DND-41 (cell line): ENCODE measurements around the gene MYLK.

ENCODE experiments used
- ATAC-seq: fragments of 200-7000 bp; cut with Tn5 transposase; 3 replicates; pipeline ENCODE4 v1.9.1; 2021; ENCODE audit warnings: low read depth; ENCODE audit not compliant: insufficient read depth
- DNase-seq: peaks from one replicate; pipeline ENCODE4 v3.0.0-alpha.2; 2020
- H2AFZ ChIP-seq: 2 replicates; pipeline ENCODE4 v1.6.0; 2012; ENCODE audit warnings: low read depth, low read length
- H3K27ac ChIP-seq: 2 replicates; pipeline ENCODE4 v1.5.1; 2012; ENCODE audit warnings: low read length, inconsistent platforms
- H3K27me3 ChIP-seq: fragments of 200-600 bp; sonication (generic); 2 replicates; pipeline ENCODE4 v1.6.0; 2012; ENCODE audit warnings: low read length, mild to moderate bottlenecking, inconsistent platforms; ENCODE audit not compliant: insufficient read depth, poor library complexity
- H3K36me3 ChIP-seq: 2 replicates; pipeline ENCODE4 v1.5.1; 2012; ENCODE audit warnings: low read length, inconsistent platforms; ENCODE audit not compliant: insufficient read depth
- H3K4me1 ChIP-seq: 2 replicates; pipeline ENCODE4 v1.5.1; 2012; ENCODE audit warnings: mild to moderate bottlenecking, low read length; ENCODE audit not compliant: insufficient read depth
- H3K4me2 ChIP-seq: 2 replicates; pipeline ENCODE4 v1.6.0; 2012; ENCODE audit warnings: mild to moderate bottlenecking, moderate library complexity, low read length, inconsistent platforms; ENCODE audit not compliant: insufficient read depth
- H3K4me3 ChIP-seq, 2 experiments: fragments of 200-600 bp in 1 of 2; shearing (Covaris generic) in 1 of 2; 2 replicates each; pipeline ENCODE4 v1.5.1; 2012 to 2016; ENCODE audit warnings: inconsistent platforms in 2 of 2, low read length in 2 of 2, mild to moderate bottlenecking in 2 of 2, low read depth in 1 of 2, moderate library complexity in 1 of 2
- H3K79me2 ChIP-seq: 2 replicates; pipeline ENCODE4 v1.6.0; 2012; ENCODE audit warnings: low read length, inconsistent platforms; ENCODE audit not compliant: insufficient read depth
- H3K9ac ChIP-seq: 2 replicates; pipeline ENCODE4 v1.6.0; 2012; ENCODE audit warnings: low read depth, mild to moderate bottlenecking, inconsistent platforms, low read length, moderate library complexity
- H3K9me3 ChIP-seq: 2 replicates; pipeline ENCODE4 v1.5.1; 2012; ENCODE audit warnings: low read length, moderate library complexity, mild to moderate bottlenecking, inconsistent platforms; ENCODE audit not compliant: insufficient read depth, severe bottlenecking
- H4K20me1 ChIP-seq: 2 replicates; pipeline ENCODE4 v1.6.0; 2012; ENCODE audit warnings: low read length; ENCODE audit not compliant: insufficient read depth
- EZH2 ChIP-seq: IDR thresholded peaks from 3 replicates; pipeline ENCODE4 v1.6.1; 2012; ENCODE audit warnings: borderline replicate concordance, low read depth, mild to moderate bottlenecking, moderate library complexity, low read length, inconsistent platforms; ENCODE audit not compliant: severe bottlenecking
- TF ChIP-seq, protein P1 (sequence below): IDR thresholded peaks from 2 replicates; pipeline ENCODE4 v1.5.1; 2012; ENCODE audit warnings: borderline replicate concordance, low read length, moderate library complexity, mild to moderate bottlenecking; ENCODE audit not compliant: poor library complexity, severe bottlenecking; ENCODE audit errors: extremely low read depth

The MYLK gene

DNA sequence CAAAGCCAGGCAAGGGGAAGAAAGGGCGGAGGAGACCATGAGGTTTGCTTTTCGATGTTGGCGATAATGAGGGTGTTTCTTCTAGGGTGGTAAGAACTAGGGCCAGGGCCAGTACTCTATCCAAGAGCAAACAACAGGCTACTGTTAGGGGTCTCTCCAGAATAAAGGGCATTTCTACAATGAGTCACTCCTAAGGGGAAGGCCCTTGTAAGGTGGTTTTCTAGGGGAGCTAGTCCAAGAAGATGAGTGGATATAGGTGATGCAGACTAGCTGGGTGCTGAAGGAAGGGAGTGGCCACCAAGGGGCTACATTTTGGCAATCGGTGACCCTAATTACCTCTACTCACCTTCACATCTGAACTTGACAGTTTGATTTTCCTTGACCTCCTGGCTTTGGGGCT is 150.8 kb downstream of the MYLK start:
- Histone ChIP-seq H3K4me3 (no peak overlapping the region), H3K79me2 (no peaks in the 10 kb centered on the region), H3K9me3 (no peaks in the 10 kb centered on the region), H4K20me1 (no peaks in the 10 kb centered on the region), H2AFZ (no peak overlapping the region), H3K27me3 (peaks cover 15% of the 10 kb centered on the region), H3K4me2 (no peak overlapping the region), H3K27ac (no peak overlapping the region), H3K9ac (no peak overlapping the region), H3K4me1 (no peaks in the 10 kb centered on the region), H3K36me3 (no peaks in the 10 kb centered on the region)
- DNase-seq (no peak), ATAC-seq (no peak)
- TF ChIP-seq, protein P1, sequence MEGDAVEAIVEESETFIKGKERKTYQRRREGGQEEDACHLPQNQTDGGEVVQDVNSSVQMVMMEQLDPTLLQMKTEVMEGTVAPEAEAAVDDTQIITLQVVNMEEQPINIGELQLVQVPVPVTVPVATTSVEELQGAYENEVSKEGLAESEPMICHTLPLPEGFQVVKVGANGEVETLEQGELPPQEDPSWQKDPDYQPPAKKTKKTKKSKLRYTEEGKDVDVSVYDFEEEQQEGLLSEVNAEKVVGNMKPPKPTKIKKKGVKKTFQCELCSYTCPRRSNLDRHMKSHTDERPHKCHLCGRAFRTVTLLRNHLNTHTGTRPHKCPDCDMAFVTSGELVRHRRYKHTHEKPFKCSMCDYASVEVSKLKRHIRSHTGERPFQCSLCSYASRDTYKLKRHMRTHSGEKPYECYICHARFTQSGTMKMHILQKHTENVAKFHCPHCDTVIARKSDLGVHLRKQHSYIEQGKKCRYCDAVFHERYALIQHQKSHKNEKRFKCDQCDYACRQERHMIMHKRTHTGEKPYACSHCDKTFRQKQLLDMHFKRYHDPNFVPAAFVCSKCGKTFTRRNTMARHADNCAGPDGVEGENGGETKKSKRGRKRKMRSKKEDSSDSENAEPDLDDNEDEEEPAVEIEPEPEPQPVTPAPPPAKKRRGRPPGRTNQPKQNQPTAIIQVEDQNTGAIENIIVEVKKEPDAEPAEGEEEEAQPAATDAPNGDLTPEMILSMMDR: no peak
- no peak for TF ChIP-seq EZH2

DNA sequence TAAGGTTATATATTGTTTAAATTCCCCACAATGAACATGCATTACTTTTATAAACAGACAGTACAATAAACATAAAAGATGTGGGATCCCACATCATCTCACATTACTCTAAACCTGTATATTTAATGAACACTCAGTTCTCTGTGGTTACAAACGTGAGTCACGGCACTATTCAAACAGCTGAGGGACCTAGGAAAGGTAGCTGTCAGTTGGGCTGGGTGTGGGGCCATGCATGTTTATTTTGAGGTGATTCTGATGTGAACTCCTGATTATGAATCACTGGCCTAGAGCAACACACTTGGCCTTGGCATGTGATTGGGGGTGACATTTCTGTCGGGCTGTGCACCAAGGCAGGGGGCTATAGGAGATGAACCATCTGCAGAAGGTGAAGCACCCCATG is 151.7 kb downstream of the MYLK start:
- no peaks in the 10 kb centered on the region for H3K36me3 ChIP-seq
- DNase-seq (no peak), ATAC-seq (no peak)
- no peak overlapping the region for H2AFZ ChIP-seq
- H3K27ac ChIP-seq: no peak overlapping the region
- TF ChIP-seq EZH2: no peak
- TF ChIP-seq, protein P1: no peak
- H3K27me3 ChIP-seq: peaks cover 15% of the 10 kb centered on the region
- H3K9me3 ChIP-seq: no peaks in the 10 kb centered on the region
- H3K4me3 ChIP-seq: no peak overlapping the region
- H3K4me1 ChIP-seq: no peaks in the 10 kb centered on the region
- H3K4me2 ChIP-seq: no peak overlapping the region
- H3K79me2 ChIP-seq: no peaks in the 10 kb centered on the region
- H3K9ac ChIP-seq: no peak overlapping the region
- no peaks in the 10 kb centered on the region for H4K20me1 ChIP-seq

DNA sequence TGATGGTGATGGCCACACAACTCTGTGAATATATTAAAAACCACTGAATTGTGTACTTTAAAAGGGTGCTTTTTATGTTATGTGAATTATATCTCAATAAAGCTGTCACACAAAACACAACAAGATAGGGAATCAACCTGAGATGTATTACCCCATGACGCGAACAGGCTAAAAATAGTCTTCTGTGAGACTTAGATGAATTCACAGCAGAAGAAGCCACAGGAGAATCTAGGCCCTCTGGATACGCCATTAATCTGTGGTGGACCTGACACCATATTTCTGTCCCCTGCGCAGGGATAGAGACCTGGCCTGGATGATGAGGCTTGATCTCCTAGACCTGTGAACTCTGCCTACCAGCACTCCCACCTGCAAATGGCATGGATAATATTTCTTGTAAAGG is 153.3 kb downstream of the MYLK start:
- H3K9me3 ChIP-seq: no peaks in the 10 kb centered on the region
- H3K27ac ChIP-seq: no peak overlapping the region
- no peak overlapping the region for H3K4me2 ChIP-seq
- H2AFZ ChIP-seq: no peak overlapping the region
- no peaks in the 10 kb centered on the region for H3K4me1 ChIP-seq
- H3K9ac ChIP-seq: no peak overlapping the region
- no peaks in the 10 kb centered on the region for H3K36me3 ChIP-seq
- H3K79me2 ChIP-seq: no peaks in the 10 kb centered on the region
- H3K4me3 ChIP-seq: no peak overlapping the region
- DNase-seq (no peak), ATAC-seq (no peak)
- TF ChIP-seq, protein P1: no peak
- TF ChIP-seq EZH2: no peak
- no peaks in the 10 kb centered on the region for H4K20me1 ChIP-seq
- peaks cover 15% of the 10 kb centered on the region for H3K27me3 ChIP-seq

DNA sequence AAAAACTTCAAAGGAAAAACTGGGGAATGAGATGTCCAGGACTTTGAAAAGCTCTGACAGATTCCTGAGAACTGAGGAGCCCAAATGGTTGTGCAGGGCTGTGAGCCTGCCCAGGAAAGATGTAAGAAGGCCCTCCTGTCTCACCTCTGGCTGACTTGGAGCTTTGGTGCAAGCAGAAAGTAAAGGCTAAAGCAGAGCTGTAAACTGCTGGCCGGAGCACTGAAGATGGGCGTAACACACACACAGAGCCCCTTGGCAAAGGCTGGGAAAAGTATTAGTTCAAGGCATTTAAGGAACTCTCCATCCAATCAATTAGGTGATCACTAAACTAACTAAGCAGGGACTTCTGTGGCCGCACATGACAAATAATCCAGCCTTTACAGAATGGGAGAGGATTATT is 155.1 kb downstream of the MYLK start:
- ATAC-seq (no peak), DNase-seq (no peak)
- Histone ChIP-seq H3K9ac (no peak overlapping the region), H3K79me2 (no peaks in the 10 kb centered on the region), H3K4me2 (no peak overlapping the region), H2AFZ (no peak overlapping the region), H3K27ac (no peak overlapping the region), H3K4me3 (no peak overlapping the region), H3K9me3 (no peaks in the 10 kb centered on the region), H3K36me3 (no peaks in the 10 kb centered on the region), H4K20me1 (no peaks in the 10 kb centered on the region), H3K27me3 (peaks cover 15% of the 10 kb centered on the region), H3K4me1 (no peaks in the 10 kb centered on the region)
- TF ChIP-seq, protein P1: no peak
- TF ChIP-seq EZH2: no peak
